H1 (cell line): ENCODE measurements around the gene GID8. TPM values are rescaled to one million over a fixed set of nuclear protein-coding genes. Genes with fewer than 3 reads are reported as not detected.

ENCODE experiments used
- CTCF ChIA-PET: fragments of 300-600 bp; sonication (Branson Sonifier 250); formaldehyde crosslinking; loops from one replicate; lab custom pipeline; 2021; ENCODE audit not compliant: partially characterized antibody; lab: Charles Lee
- POLR2A ChIA-PET: fragments of 300-600 bp; sonication (Branson Sonifier 250); formaldehyde crosslinking; loops from one replicate; lab custom pipeline; 2021; ENCODE audit warnings: inconsistent platforms; ENCODE audit not compliant: partially characterized antibody; lab: Charles Lee
- DNase-seq, 2 experiments: peaks; one replicate each; pipeline versions ENCODE4 v3.0.0 to v3.0.0-alpha.2; 2010 to 2022; ENCODE audit warnings: low spot score in 2 of 2, low read depth in 1 of 2, mixed read lengths in 1 of 2
- FAIRE-seq: peaks from 2 replicates; lab custom pipeline; 2011; peaks lifted over from hg19 to GRCh38; lab: Jason Lieb, UNC
- H2AFZ ChIP-seq: 2 replicates; pipeline ENCODE4 v1.8.1; 2012; ENCODE audit warnings: low read length, inconsistent platforms
- H2AK5ac ChIP-seq: 2 replicates; pipeline ENCODE4 v1.6.1; 2013; ENCODE audit warnings: low read depth, low read length
- H2BK120ac ChIP-seq: replicated peaks from 2 replicates; pipeline ENCODE3; 2013; ENCODE audit warnings: low read depth, low read length, inconsistent platforms
- H2BK12ac ChIP-seq: 2 replicates; pipeline ENCODE4 v1.6.1; 2013; ENCODE audit warnings: low read depth, low read length
- H2BK15ac ChIP-seq: 2 replicates; pipeline ENCODE4 v1.6.1; 2013; ENCODE audit warnings: low read length
- H2BK20ac ChIP-seq: 2 replicates; pipeline ENCODE4 v1.6.1; 2013; ENCODE audit warnings: low read length
- H2BK5ac ChIP-seq: 2 replicates; pipeline ENCODE4 v1.6.1; 2013; ENCODE audit warnings: low read depth, low read length
- H3K14ac ChIP-seq: 2 replicates; pipeline ENCODE4 v1.6.1; 2013; ENCODE audit warnings: inconsistent platforms; ENCODE audit not compliant: insufficient read length
- H3K18ac ChIP-seq: 2 replicates; pipeline ENCODE4 v1.6.1; 2013; ENCODE audit warnings: low read length; ENCODE audit errors: extremely low read depth
- H3K23ac ChIP-seq: 2 replicates; pipeline ENCODE4 v1.6.1; 2013; ENCODE audit warnings: inconsistent platforms; ENCODE audit not compliant: insufficient read length
- H3K23me2 ChIP-seq: 2 replicates; pipeline ENCODE4 v1.6.1; 2013; ENCODE audit warnings: low read depth, low read length
- H3K27ac ChIP-seq: 2 replicates; pipeline ENCODE4 v1.6.1; 2011; ENCODE audit warnings: low read depth, low read length, inconsistent platforms
- H3K27me3 ChIP-seq, 4 experiments: replicated peaks in 1 of 4; 1 replicate in 1 of 4; 2 replicates in 3 of 4; pipeline versions ENCODE4 v1.6.1 to v1.8.1; 2011 to 2013; ENCODE audit warnings: low read length in 3 of 4, mild to moderate bottlenecking in 3 of 4, inconsistent platforms in 2 of 4, mixed read lengths in 2 of 4, moderate library complexity in 1 of 4; ENCODE audit not compliant: control insufficient read depth in 3 of 4, insufficient read depth in 3 of 4; ENCODE audit errors: extremely low read depth in 1 of 4
- H3K36me3 ChIP-seq, 4 experiments: 2 replicates each; pipeline versions ENCODE4 v1.6.1 to v1.8.1; 2011 to 2013; ENCODE audit warnings: mild to moderate bottlenecking in 4 of 4, low read length in 3 of 4, moderate library complexity in 2 of 4, control low read depth in 1 of 4, inconsistent platforms in 1 of 4; ENCODE audit not compliant: insufficient read depth in 4 of 4, control insufficient read depth in 2 of 4
- H3K4ac ChIP-seq: replicated peaks from 2 replicates; pipeline ENCODE3; 2013; ENCODE audit warnings: low read length, low read depth, mixed read lengths, inconsistent platforms; ENCODE audit not compliant: insufficient read length
- H3K4me1 ChIP-seq, 4 experiments: replicated peaks in 1 of 4; 1 replicate in 1 of 4; 2 replicates in 3 of 4; pipeline versions ENCODE4 v1.6.1 to v1.8.1; 2011 to 2013; ENCODE audit warnings: low read length in 3 of 4, inconsistent platforms in 2 of 4, mixed read lengths in 1 of 4; ENCODE audit not compliant: insufficient read depth in 4 of 4, control insufficient read depth in 3 of 4
- H3K4me2 ChIP-seq, 2 experiments: 2 replicates each; pipeline versions ENCODE4 v1.6.1 to v1.8.1; 2011 to 2013; ENCODE audit warnings: low read depth in 2 of 2, low read length in 2 of 2, control low read depth in 1 of 2, inconsistent platforms in 1 of 2, mild to moderate bottlenecking in 1 of 2; ENCODE audit not compliant: insufficient read depth in 1 of 2
- H3K4me3 ChIP-seq, 4 experiments: fragments of 200-600, 300-600 bp in 1 of 4; sonication (generic), shearing (Covaris generic), sonication (Bioruptor Twin) in 1 of 4; 2 replicates each; pipeline versions ENCODE4 v1.5.1 to v1.8.1; 2011 to 2016; ENCODE audit warnings: low read length in 4 of 4, low read depth in 3 of 4, control low read depth in 2 of 4, inconsistent platforms in 2 of 4, mild to moderate bottlenecking in 2 of 4, mixed read lengths in 1 of 4, moderate library complexity in 1 of 4; ENCODE audit not compliant: insufficient read depth in 2 of 4; ENCODE audit errors: extremely low read depth in 1 of 4
- H3K56ac ChIP-seq: replicated peaks from 2 replicates; pipeline ENCODE3; 2013; ENCODE audit warnings: low read depth, mild to moderate bottlenecking, mixed read lengths, low read length, inconsistent platforms; ENCODE audit not compliant: insufficient read length
- H3K79me1 ChIP-seq: 2 replicates; pipeline ENCODE4 v1.6.1; 2013; ENCODE audit warnings: low read depth, low read length, control low read depth
- H3K79me2 ChIP-seq, 2 experiments: 2 replicates each; pipeline versions ENCODE4 v1.6.1 to v1.8.1; 2012 to 2013; ENCODE audit warnings: low read length in 2 of 2, mild to moderate bottlenecking in 2 of 2, inconsistent platforms in 1 of 2; ENCODE audit not compliant: insufficient read depth in 2 of 2, control insufficient read depth in 1 of 2
- H3K9ac ChIP-seq, 4 experiments: replicated peaks in 1 of 4; 1 replicate in 1 of 4; 2 replicates in 3 of 4; pipeline versions ENCODE4 v1.6.1 to v1.8.1; 2011 to 2013; ENCODE audit warnings: low read depth in 3 of 4, low read length in 3 of 4, control low read depth in 2 of 4, mild to moderate bottlenecking in 2 of 4, moderate library complexity in 2 of 4, inconsistent platforms in 1 of 4; ENCODE audit errors: extremely low read depth in 1 of 4
- H3K9me3 ChIP-seq, 2 experiments: 2 replicates each; pipeline versions ENCODE4 v1.6.1 to v1.8.1; 2012 to 2013; ENCODE audit warnings: mild to moderate bottlenecking in 2 of 2, moderate library complexity in 2 of 2, control low read depth in 1 of 2, inconsistent platforms in 1 of 2, low read depth in 1 of 2, low read length in 1 of 2, mixed read lengths in 1 of 2; ENCODE audit not compliant: insufficient read depth in 2 of 2
- H4K20me1 ChIP-seq, 2 experiments: replicated peaks in 1 of 2; 2 replicates each; pipeline versions ENCODE3 to v1.8.1; 2011 to 2013; ENCODE audit warnings: inconsistent platforms in 2 of 2, low read length in 2 of 2, mild to moderate bottlenecking in 1 of 2; ENCODE audit not compliant: insufficient read depth in 2 of 2, control insufficient read depth in 1 of 2
- H4K5ac ChIP-seq: 2 replicates; pipeline ENCODE4 v1.6.1; 2013; ENCODE audit warnings: low read length, low read depth, mixed read lengths, inconsistent platforms; ENCODE audit not compliant: insufficient read length
- H4K8ac ChIP-seq: 2 replicates; pipeline ENCODE4 v1.8.0; 2013; ENCODE audit warnings: mild to moderate bottlenecking, moderate library complexity, low read length, inconsistent platforms; ENCODE audit not compliant: insufficient read depth; ENCODE audit errors: extremely low read depth
- H4K91ac ChIP-seq: replicated peaks from 2 replicates; pipeline ENCODE3; 2013; ENCODE audit warnings: low read length, mixed read lengths, inconsistent platforms; ENCODE audit not compliant: insufficient read length
- SP1 ChIP-seq: IDR thresholded peaks from 2 replicates; pipeline ENCODE4 v1.6.1; 2011; ENCODE audit warnings: low read depth, low read length
- WGBS, 2 experiments: shearing (Covaris generic) in 1 of 2; methylation state at CpG; one replicate each; pipeline versions ENCODE4 v1.1.6 to v1.1.7; 2013 to 2015; ENCODE audit warnings: low lambda C conversion rate in 2 of 2, mixed read lengths in 2 of 2, inconsistent platforms in 1 of 2, low coverage in 1 of 2, missing lambda C conversion rate in 1 of 2; ENCODE audit not compliant: insufficient replicate concordance in 2 of 2, insufficient coverage in 1 of 2, insufficient read length in 1 of 2; ENCODE audit errors: extremely low coverage in 1 of 2, missing lambda C conversion rate in 1 of 2; 5-methylcytosine and 5-hydroxymethylcytosine counted together
- polyA plus RNA-seq, 7 experiments: library from polyadenylated mRNA; depleted of rRNA in 3 of 7; stranded (reverse) in 5 of 7; unstranded in 2 of 7; fragments of >200 nt in 5 of 7; fragments of 200-250 nt in 2 of 7; gene quantifications; 1 replicate in 5 of 7; 2 replicates in 1 of 7; 4 replicates in 1 of 7; pipeline versions ENCODE4 v1.2.1 to v1.2.3, GENCODE V29; 2011 to 2013; ENCODE audit warnings: missing spikeins in 2 of 7, mixed read lengths in 2 of 7
- total RNA-seq: library from RNA; stranded (reverse); fragmentation: NEBNext Ultra II Directional; extraction: Animal tissue kit (Norgen Biotek cat#: 25700); gene quantifications from 2 replicates; pipeline ENCODE4 v1.2.1, GENCODE V29; 2021

Gene GID8
- total and polyA plus RNA-seq, 2 of the 8 experiments (the other 6 are each of a cell fraction or from before 2014, with no cell fraction given), result 39.7 to 72.9 TPM

GRCh38 chr20:62889411-62889810 lies 48.5 kb upstream of the GID8 start:
- Histone ChIP-seq H3K23ac (no peak overlapping the region), H2BK20ac (no peak overlapping the region), H3K4ac (no peak overlapping the region), H3K27ac (no peak overlapping the region), H4K5ac (no peak overlapping the region), H2BK5ac (no peak overlapping the region), H4K8ac (no peak overlapping the region), H4K20me1 (peaks cover 6 to 14% of the 10 kb centered on the region in 2 experiments), H3K27me3 (no peaks in the 10 kb centered on the region), H3K14ac (no peak overlapping the region), H2AK5ac (no peak overlapping the region), H2AFZ (no peak overlapping the region), H2BK12ac (no peak overlapping the region), H3K9ac (no peak overlapping the region), H3K4me1 (peaks cover 0 to 15% (median 7%) of the 10 kb centered on the region in 4 experiments; a peak in 5 of 7 replicates), H2BK120ac (no peak overlapping the region), H3K4me3 (no peak overlapping the region), H4K91ac (no peak overlapping the region), H3K23me2 (no peaks in the 10 kb centered on the region), H3K79me1 (no peaks in the 10 kb centered on the region), H2BK15ac (no peak overlapping the region), H3K36me3 (peaks cover 48 to 76% (median 61%) of the 10 kb centered on the region in 4 experiments), H3K9me3 (peaks cover 0 to 3% of the 10 kb centered on the region in 2 experiments; a peak in 1 of 4 replicates), H3K4me2 (no peak overlapping the region), H3K18ac (no peak overlapping the region)
- FAIRE-seq, result no peak
- 88% methylated on average over 8 of the region's 8 CpGs; no CpG with 5 or more reads in 1 of the 2 experiments for WGBS, 2 experiments
- ChIA-PET CTCF (interaction anchor here (0.7 to 6.4 kb wide), 4 partner anchors 11 to 81 kb away, joined by 4 to 56 read pairs (median 6); no protein-coding TSS in a partner anchor), POLR2A (interaction anchor here (0.8 to 8.5 kb wide), 7 partner anchors 11 to 50 kb away, joined by 3 to 88 read pairs (median 3); no protein-coding TSS in a partner anchor)
- no peak for TF ChIP-seq SP1
- TF ChIP-seq, all 59 proteins: peak for 0
- H3K79me2 ChIP-seq, result no peaks in the 10 kb centered on the region
- H3K56ac ChIP-seq, result no peak overlapping the region
- DNase-seq, result no peak
